ENCODE results near the gene TFDP3.

DNA sequence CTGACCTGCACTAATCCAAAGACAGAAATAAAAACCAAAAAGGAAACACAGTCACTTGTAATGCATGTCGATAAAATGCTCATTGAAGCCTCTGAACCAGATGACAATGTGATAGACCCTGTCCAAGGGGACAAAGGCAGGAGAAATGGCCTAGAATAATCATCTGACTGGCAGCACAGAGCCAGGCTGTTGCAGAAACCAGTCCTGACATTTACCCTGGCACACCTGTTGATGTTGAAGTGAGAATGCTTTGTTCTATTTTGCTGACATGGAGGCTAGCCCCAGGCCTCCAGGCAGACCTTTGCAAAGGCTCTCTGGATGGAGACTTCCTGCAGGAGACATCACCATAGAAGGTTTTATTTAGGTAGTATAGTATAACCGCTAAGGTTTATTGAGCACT lies 41.0 kb downstream of the TFDP3 start:
- TF ChIP-seq, protein P1, sequence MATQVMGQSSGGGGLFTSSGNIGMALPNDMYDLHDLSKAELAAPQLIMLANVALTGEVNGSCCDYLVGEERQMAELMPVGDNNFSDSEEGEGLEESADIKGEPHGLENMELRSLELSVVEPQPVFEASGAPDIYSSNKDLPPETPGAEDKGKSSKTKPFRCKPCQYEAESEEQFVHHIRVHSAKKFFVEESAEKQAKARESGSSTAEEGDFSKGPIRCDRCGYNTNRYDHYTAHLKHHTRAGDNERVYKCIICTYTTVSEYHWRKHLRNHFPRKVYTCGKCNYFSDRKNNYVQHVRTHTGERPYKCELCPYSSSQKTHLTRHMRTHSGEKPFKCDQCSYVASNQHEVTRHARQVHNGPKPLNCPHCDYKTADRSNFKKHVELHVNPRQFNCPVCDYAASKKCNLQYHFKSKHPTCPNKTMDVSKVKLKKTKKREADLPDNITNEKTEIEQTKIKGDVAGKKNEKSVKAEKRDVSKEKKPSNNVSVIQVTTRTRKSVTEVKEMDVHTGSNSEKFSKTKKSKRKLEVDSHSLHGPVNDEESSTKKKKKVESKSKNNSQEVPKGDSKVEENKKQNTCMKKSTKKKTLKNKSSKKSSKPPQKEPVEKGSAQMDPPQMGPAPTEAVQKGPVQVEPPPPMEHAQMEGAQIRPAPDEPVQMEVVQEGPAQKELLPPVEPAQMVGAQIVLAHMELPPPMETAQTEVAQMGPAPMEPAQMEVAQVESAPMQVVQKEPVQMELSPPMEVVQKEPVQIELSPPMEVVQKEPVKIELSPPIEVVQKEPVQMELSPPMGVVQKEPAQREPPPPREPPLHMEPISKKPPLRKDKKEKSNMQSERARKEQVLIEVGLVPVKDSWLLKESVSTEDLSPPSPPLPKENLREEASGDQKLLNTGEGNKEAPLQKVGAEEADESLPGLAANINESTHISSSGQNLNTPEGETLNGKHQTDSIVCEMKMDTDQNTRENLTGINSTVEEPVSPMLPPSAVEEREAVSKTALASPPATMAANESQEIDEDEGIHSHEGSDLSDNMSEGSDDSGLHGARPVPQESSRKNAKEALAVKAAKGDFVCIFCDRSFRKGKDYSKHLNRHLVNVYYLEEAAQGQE (IDR thresholded peaks at IDR 0.05) = no peak
- TF ChIP-seq, protein P2, sequence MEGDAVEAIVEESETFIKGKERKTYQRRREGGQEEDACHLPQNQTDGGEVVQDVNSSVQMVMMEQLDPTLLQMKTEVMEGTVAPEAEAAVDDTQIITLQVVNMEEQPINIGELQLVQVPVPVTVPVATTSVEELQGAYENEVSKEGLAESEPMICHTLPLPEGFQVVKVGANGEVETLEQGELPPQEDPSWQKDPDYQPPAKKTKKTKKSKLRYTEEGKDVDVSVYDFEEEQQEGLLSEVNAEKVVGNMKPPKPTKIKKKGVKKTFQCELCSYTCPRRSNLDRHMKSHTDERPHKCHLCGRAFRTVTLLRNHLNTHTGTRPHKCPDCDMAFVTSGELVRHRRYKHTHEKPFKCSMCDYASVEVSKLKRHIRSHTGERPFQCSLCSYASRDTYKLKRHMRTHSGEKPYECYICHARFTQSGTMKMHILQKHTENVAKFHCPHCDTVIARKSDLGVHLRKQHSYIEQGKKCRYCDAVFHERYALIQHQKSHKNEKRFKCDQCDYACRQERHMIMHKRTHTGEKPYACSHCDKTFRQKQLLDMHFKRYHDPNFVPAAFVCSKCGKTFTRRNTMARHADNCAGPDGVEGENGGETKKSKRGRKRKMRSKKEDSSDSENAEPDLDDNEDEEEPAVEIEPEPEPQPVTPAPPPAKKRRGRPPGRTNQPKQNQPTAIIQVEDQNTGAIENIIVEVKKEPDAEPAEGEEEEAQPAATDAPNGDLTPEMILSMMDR (IDR thresholded peaks at IDR 0.05; ENCODE audit: low read depth, low read length, missing input control) = no peak
